Activated CD4-positive, alpha-beta T cell treated with anti-CD3 and anti-CD28 coated beads, Interleukin-2, amount 50 U/mL, for 16 hours (primary cell): ENCODE results near the gene CPNE1.

Experiments
- DNase-seq: peaks from one replicate; pipeline ENCODE4 v3.0.0-alpha.2; 2020

Gene CPNE1

GRCh38 chr20:35598476-35598875 lies 66.2 kb downstream of the CPNE1 start:
- DNase-seq, result no peak

DNA sequence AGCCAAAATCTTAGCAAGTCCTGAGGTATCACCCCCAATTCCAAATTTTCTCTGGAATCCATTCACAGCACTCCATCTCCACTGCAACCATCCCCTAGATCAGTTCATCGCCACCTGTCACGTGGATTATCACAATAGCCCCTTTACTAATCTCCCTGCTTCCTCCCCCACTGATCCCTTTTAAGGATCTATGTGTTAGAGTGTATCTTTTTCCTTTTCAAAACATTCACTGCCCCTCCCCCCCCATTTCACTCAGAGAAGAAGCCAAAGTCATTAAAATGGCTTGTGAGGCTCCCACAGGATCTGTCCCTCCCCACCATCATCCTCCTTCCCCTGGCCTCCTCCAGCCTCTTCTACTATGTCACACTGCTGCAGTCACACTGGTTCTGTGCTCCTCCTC lies 67.5 kb downstream of the CPNE1 start:
- no peak for DNase-seq

DNA sequence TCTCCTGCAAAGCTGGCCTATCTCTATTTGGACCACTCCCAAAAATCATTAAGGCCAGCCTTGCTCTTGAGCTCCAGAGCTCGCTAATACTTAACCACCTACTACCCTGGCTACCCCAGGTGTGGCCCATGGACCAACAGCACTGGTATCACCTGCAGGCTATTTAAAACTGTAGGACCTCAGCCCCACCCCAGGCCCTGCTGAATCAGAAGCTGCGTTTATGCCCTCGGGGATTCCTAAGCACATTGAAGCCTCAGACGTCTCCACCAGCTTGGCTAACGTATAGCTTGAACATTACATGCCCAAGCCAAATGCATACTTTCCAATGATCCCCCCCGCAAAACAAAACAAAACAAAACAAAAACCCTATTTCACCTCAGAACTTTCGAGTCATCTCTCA lies 68.8 kb downstream of the CPNE1 start:
- DNase-seq, result no peak

GRCh38 chr20:35595456-35595855 lies 69.2 kb downstream of the CPNE1 start:
- no peak for DNase-seq

- DNase-seq, result no peak
Measured at GRCh38 chr20:35592339-35592974, 72.2 kb downstream of the CPNE1 start.

DNA sequence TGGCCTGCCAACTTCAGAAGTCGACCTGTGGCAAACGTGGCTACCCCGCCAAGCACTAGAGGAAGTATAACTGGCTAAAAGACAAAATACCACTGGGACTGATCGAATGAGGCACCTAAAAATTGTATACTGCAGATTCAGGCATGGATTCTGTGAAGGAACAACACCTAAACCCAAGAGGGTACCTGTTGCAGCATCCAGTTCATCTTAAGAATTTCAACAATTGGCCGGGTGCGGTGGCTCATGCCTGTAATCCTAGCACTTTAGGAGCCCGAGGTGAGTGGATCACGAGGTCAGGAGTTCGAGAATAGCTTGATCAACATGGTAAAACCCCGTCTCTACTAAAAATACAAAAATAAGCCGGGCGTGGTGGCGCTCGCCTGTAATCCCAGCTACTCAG lies 76.3 kb downstream of the CPNE1 start:
- DNase-seq, result no peak

DNA sequence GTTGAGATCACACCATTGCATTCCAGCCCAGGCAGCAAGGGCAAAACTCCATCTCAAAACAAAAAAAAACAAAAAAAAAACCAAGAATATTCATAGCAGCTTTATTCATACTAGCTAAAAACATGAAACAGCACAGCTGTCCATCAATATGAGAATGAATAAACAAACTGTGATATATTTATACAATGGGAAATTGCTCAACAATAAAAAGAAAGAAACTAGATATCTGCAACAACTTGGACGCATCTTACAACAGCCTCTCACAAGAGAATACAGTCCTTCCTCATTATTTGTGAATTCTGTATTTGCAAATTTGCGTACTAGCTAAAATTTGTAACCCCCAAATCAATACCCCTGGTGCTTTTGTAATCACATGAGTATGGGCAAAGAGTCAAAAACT lies 77.3 kb downstream of the CPNE1 start:
- no peak for DNase-seq

GRCh38 chr20:35586751-35587425 lies 77.8 kb downstream of the CPNE1 start:
- DNase-seq, result no peak

GRCh38 chr20:35583636-35584560 lies 80.8 kb downstream of the CPNE1 start:
- DNase-seq, result no peak

DNA sequence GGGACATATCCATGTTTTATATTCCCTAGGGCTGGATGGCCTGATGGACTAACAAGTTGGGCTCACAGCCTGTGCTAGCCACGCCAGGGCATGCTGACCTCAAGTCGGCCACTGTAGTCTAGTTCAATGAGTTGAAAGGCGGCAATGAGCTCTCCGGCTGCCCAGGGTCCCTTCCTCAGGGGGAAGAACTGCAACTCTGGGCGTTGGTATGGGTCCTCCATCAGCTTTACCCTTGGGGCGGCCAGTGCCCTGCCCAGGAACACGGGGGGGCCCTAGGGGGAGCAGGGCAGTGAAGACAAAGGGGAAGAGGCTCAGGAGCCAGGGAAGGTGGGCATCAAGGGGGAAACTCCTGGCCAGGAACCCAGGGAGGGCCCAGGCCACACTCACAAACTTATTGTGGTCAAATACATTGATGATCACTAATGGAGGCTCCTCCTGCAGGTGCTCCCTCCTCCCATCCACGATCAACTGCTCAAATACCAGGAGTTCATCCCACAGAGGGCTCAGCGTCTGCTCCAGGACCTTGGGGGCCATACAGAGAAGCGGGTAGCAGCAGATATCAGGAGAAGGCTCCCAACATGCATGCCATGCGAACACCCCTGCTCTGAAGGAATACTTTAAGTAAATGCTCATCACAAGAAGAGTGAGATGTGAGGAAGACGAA lies 81.8 kb downstream of the CPNE1 start:
- DNase-seq, result no peak

- DNase-seq, result no peak
Measured at GRCh38 chr20:35582131-35582530, 82.6 kb downstream of the CPNE1 start.

- no peak for DNase-seq
Measured at GRCh38 chr20:35579196-35579595, 85.5 kb downstream of the CPNE1 start.

GRCh38 chr20:35578469-35578868 lies 86.2 kb downstream of the CPNE1 start:
- no peak for DNase-seq

- no peak for DNase-seq
Measured at GRCh38 chr20:35576816-35577215, 87.9 kb downstream of the CPNE1 start.
